GM12892 (cell line): ENCODE data around the gene VPS52.

Experiments used
- POLR2A ChIP-seq: IDR thresholded peaks from 2 replicates; pipeline ENCODE4 v1.6.1; 2011; ENCODE audit warnings: low read depth, low read length, control low read depth
- TAF1 ChIP-seq: IDR thresholded peaks from 2 replicates; pipeline ENCODE4 v1.6.1; 2011; ENCODE audit warnings: low read depth, mild to moderate bottlenecking, control low read depth, low read length, borderline replicate concordance

DNA sequence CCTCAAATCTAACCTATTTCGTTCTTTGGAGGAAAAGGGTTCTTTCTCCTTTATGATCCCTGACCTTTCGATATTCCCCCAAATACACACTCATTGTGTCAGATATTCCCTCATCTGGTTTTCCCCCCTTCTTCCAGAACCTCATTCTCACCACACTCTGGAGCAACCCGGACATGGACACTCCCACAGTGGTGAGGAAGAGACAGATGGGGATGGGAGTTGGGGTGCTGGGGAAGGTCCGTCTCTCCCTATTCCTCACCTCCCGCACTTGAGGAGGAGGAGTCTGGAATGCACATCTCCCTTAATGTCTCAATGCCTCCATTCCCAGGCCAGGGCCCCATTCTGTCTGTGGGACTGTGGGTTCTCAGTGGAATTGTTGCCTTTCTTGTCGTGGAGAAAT lies 69.7 kb downstream of the VPS52 start:
- TF ChIP-seq POLR2A: no peak
- TF ChIP-seq TAF1: no peak
